Right renal cortex interstitium (tissue), 3 donors: ENCODE measurements around the gene WDR7. TPM values are rescaled to one million over a fixed set of nuclear protein-coding genes. Genes with fewer than 3 reads are reported as not detected.

Source experiments
- DNase-seq, 3 donors: peaks; one replicate each; pipeline ENCODE4 v3.0.0-alpha.2; 2013; ENCODE audit warnings: low read depth in 3 of 3, low spot score in 2 of 3
- polyA plus RNA-seq, 3 donors: library from polyadenylated mRNA; unstranded; fragments of 120-200 nt; gene quantifications; one replicate each; pipeline ENCODE4 v1.2.1, GENCODE V29; 2013; ENCODE audit not compliant: insufficient read length in 3 of 3

The WDR7 gene
- polyA plus RNA-seq, 3 donors = 12.2 to 14.2 (median 12.5) TPM

GRCh38 chr18:56982766-56983165 lies 331.6 kb downstream of the WDR7 start:
- no peak for DNase-seq

GRCh38 chr18:56983275-56983992 lies 332.3 kb downstream of the WDR7 start:
- no peak for DNase-seq

- DNase-seq = no peak
Observed at GRCh38 chr18:56984731-56985130, 333.6 kb downstream of the WDR7 start.

DNA sequence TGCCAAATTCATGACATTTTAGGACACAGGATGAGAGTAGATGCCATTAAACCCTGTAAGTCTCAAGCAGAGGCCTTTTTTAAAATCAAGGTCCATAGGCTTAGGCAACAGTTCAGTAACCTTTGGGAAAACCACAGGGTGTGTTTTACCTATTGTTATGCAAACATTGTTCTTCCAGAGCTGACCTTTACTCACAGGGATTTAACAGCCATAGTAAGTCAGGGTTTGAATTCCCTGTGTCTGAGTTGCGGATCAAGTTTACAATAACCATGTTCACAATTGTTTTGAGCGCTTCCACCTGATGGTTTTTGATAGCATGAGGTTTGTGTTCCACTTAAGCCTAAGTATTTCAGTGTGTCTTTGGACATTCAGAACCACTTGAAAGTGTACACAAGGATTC lies 335.7 kb downstream of the WDR7 start:
- DNase-seq = no peak

- DNase-seq = no peak
Observed at GRCh38 chr18:56987236-56987635, 336.1 kb downstream of the WDR7 start.

GRCh38 chr18:56988022-56988421 lies 336.9 kb downstream of the WDR7 start:
- no peak for DNase-seq

- no peak for DNase-seq
Observed at GRCh38 chr18:56990678-56991077, 339.5 kb downstream of the WDR7 start.

DNA sequence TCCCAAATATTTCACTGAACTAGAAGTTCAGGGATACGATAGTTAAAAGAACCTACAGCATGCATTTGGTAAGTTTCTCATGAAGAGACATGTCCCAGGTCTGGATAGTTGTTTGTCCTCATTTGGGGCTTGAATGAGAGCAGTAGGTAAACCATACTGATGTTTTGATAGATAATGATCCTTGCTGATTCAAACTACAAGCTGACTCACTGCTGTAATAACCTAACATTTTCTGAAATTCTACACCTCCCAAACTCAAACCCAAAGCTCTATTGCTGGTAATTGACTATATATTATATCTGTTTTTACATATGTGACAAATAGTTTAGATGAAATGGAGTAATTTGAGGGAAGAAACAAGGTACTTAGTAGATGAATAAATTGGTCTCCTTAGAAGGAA lies 341.6 kb downstream of the WDR7 start:
- DNase-seq = no peak

- no peak for DNase-seq
Observed at GRCh38 chr18:56995579-56996188, 344.5 kb downstream of the WDR7 start.

- no peak for DNase-seq
Observed at GRCh38 chr18:56997200-56997599, 346.0 kb downstream of the WDR7 start.

- DNase-seq = no peak
Observed at GRCh38 chr18:56999823-57000222, 348.7 kb downstream of the WDR7 start.

DNA sequence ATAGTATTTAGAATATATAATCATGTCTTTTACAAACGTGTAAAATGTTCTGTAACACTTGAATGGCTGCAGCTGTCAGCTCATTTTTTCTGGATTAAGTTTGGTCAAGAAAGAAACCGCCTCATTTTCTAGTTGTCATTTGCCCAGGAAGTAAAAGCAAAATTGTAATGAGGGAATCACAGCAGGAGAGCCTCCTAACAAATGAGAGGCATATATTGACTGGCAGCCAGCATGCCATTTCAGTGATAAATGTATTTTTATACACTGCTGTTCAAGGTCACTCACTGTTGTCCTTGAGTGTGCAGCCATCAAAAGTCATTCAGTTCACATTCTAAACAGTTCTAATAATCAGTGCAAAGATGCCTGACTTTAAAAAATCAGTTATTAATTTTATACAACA lies 351.5 kb downstream of the WDR7 start:
- DNase-seq = no peak

DNA sequence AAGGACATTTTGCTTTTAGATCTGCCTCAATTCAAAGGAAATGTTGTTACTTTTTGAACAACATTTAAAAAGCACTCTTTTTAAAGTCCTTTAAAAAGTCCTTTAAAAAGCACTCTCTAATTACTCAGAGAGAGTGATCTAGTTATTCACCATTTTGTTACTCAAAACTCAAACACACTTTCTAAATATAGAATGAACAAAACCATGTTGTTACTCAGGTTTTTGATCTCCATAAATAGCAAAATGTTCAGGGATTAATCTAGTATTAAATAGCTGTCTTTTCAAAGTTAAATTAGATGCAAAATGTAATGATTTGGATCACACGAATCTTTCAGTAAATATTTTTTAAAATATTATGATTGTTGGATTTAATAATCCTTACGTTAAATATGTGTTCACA lies 352.2 kb downstream of the WDR7 start:
- DNase-seq = no peak

DNA sequence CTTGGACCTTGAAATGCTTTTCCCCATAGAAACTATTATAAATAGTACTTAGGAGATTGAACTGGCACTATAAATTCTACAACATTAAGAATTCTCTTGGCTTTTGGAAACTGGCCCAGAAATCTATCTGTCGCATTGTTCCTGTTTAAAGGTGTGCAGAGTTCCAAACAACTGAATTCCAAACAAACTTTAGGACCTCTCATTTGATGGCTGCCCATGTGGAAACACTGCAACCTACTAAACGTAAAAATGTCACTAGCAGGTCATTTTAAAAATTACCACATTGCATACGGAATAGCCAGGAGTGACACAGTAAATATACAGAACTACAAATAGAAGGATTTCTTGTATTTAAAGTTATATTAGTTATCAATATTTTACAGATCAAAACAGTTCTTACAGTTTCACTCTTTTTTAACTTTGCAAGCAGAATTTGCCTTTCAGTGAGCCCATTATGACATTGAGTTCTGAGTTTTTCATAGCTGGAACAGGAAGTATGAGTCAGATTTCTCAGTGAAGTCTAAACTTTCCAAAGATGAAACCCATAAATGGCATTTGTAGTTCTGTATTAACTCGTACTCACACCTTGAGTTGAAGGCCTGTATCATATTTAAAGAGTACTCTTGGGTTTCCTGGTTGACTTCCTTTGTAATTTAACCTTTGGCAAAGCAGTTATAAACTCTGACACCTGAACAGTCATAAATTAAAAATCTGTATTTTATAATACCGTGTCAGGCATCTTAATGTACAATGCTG lies 353.4 kb downstream of the WDR7 start:
- DNase-seq = no peak

DNA sequence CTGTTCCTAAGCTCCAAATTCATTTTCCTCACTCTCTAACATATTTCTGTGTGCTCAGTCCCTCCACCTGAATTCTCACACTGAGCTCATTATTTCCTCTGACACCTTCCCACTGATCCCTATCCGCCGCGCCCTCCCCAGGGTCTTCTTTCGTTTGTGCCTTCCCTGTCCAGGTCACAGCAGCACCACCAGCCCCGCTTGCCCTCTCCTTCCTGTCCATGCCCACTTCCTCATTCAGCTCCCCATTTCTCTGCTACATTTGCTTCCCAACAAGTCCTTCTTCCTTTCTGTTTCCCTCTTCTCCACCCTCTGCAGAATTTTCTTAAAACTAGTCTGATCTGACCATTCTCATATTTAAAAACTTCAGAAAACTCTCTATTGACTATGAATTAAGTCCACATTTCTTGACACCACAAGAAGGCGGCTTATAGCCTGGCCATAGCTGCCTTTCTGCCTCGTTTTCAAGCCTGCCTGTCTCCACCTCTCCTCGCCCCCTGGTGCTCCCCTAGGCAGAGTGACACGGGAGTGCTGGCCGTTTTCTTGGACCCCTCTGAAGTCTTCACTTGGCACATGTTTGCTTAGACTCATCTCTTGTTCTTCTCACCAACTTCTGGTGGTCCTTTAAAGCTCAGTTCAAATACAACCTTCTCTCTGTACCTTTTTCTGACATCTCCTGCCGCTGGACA lies 357.0 kb downstream of the WDR7 start:
- DNase-seq = no peak

DNA sequence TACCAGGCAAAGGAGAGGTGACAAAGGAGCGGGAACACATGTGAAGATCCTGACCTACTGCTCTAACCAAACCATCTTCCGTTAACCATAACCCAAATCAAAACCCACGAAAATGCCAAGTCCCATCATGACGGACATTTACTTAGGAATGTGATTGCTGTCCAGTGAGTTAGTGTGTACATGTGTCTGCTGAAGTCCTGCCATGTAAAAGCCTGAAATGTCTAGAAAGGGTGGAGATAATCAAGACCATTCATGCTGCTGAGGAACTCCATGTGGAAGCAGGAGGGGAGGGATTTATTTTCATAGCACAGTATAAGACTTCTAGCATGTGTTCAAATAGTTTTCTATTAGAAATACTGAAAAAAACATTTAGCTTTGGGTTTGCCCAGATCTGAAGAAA lies 358.7 kb downstream of the WDR7 start:
- DNase-seq = no peak

- no peak for DNase-seq
Observed at GRCh38 chr18:57014772-57015413, 363.7 kb downstream of the WDR7 start.

- DNase-seq = no peak
Observed at GRCh38 chr18:57015451-57015850, 364.3 kb downstream of the WDR7 start.

DNA sequence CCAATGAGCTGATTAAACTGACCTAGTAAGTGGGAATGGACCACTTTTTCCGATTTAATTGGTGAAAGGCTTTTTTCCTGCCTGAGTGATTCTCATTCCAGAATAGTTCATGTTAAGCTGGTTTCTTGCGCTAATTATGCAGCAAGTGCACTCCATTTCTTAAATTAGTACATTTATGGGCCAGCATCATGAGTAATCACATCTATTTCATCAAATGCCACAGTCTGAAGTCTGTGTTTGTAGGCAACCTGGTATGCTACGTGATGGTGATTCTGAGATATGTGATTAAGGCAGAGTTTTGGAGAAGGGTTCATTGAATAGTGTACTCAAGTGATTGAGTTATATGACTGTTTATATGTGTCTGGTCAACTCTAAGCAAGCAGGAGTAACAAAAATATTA lies 367.7 kb downstream of the WDR7 start:
- no peak for DNase-seq

DNA sequence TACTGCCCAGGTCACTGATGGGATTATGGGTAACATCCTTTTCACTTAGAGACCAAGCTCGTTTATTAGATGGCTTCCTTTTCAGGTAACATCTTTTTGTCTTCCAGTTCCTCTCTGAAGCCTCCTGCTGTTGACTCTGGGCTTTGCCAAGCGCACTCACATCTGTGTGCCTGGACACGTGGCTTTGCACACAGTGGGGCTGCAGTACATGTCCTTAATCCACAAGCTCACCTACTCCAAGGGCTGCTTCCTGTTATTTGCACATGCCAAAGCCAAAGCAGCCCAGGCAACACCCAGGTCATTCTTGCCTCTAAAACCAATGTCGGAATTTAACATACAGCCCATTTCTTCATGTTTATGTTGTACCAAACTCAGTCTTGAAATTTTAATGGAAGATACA lies 371.6 kb downstream of the WDR7 start:
- DNase-seq = no peak
